Skin of body (tissue), 2 donors: ENCODE measurements around the gene YRDC. TPM values are rescaled to one million over a fixed set of nuclear protein-coding genes. Genes with fewer than 3 reads are reported as not detected.

Experiments used
- DNase-seq: peaks from one replicate; lab custom pipeline; 2025; lab: John Stamatoyannopoulos, UW
- total RNA-seq: library from RNA; depleted of rRNA; stranded (reverse); fragments of >200 nt; gene quantifications from one replicate; pipeline ENCODE4 v1.2.3, GENCODE V29; 2014

The YRDC gene, protein sequence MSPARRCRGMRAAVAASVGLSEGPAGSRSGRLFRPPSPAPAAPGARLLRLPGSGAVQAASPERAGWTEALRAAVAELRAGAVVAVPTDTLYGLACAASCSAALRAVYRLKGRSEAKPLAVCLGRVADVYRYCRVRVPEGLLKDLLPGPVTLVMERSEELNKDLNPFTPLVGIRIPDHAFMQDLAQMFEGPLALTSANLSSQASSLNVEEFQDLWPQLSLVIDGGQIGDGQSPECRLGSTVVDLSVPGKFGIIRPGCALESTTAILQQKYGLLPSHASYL
- total RNA-seq, result 10.8 TPM

- DNase-seq, result peak; percentile 86
Observed at GRCh38 chr1:37807555-37808368, at the start of gene YRDC, which contains the start of gene C1orf122. YRDC (minus strand) TSS chr1:37808208; CDS start chr1:37808180, 28 bp downstream. C1orf122 (plus strand) TSS chr1:37807790; CDS start chr1:37808405, 615 bp downstream.

GRCh38 chr1:37854406-37854805 lies 46.4 kb upstream of the YRDC start:
- no peak for DNase-seq

DNA sequence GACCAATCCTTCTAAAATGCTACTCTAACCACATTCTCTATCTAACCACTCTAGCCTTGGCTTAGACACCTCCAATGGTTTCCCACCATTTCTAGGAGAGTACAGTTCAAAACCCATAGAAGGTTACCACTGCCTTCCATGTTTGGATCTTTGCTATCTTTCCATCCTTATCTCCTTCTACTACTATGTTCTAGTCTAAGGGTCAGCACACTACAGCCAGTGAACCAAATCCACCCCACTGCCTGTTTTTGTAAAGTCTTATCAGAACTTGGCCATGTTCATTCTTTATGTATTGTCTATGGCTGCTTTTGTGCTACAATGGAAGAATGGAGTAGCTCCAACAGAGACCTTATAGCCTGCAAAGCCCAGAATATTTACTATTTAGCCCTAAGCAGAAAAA lies 45.1 kb upstream of the YRDC start:
- no peak for DNase-seq

DNA sequence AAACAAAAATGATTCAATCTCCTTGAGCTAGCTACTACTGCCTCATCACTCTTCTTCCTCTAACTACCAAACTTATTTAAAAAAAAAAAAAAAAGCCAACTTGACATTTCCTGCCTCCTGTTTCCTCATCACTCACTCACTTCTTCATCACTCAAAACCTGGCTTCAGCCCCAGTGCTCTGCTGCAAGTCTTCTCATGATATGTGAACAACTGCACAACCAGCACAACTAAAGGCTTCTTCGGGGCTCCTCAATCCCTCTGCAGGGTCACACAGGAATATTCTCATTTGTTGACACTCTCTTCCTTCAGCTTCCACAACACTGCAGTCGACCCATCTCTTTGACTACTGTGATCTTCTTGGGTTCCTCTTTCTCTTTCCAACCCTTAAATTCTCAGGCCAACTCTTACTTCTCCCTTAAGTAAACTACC lies 43.8 kb upstream of the YRDC start:
- DNase-seq, result no peak

DNA sequence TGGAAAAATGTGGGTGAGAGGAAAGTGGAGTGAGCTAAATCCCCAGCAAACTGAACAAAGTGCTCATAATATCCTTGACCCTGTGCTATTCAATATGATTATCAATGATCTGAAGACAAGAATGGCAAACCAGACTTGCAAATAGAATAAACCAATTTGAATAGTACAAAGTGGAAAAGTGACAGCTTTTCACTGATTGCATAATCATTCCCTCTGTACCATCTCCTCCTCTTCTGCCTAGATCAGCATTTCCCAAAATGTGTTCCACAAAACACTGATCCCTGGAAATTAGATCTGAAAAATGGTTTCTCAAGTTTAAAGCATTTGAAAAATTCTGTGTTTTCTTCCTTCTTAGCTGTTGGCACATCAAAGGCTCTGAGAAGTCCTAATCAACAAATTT lies 43.3 kb upstream of the YRDC start:
- no peak for DNase-seq

- DNase-seq, result no peak
Observed at GRCh38 chr1:37850352-37850955, 42.4 kb upstream of the YRDC start.

GRCh38 chr1:37849480-37849879 lies 41.5 kb upstream of the YRDC start:
- no peak for DNase-seq

DNA sequence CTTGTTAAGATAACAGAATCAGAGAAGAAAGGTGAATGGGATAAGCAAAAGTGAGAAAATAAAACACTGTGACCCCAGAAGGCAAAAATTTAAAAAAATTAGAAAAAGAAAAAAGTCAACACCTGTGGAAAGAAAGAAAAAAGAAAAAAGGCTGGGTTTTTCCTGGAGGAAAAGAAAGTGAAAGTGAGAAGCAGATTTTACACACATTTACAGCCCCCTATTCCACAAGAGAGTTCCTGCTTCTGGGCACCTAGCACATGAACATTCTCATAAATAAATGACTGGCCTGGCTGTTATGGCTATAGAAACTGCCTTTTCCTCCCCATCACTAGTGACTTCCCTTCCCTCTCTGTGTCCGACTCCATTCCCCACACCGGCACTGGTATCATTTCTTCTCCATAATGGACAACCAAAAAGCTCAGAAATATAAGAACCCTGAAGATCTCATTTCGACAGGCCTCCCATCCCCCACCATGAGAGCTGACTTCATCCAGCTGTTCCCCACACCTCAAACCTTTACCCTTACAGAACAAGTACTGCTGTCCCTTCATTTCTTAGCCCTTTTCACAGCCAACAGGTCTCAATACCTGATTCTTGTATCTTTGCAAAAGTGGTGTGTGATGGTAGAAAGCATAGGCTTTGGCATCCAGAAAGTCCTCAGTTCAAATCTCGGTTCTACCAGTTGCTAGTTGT lies 38.8 kb upstream of the YRDC start:
- no peak for DNase-seq

DNA sequence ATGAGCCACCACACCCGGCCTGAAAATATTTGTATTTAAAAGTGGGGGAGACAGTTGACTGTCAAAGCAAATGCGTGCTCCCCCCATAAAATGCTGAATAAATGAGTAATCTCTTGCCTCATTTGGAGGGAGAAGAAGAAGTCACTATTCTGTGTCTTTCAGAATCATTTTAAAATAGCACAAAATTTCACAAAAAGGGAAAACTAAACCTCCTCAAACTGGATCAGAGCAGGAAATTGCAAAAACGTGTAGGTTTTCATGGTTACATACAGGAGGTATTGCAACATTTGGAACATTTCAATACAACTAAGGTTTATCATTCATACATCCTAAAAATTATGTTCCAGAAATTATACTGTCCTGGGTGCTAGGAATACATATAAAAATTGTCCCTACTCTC lies 37.8 kb upstream of the YRDC start:
- no peak for DNase-seq

GRCh38 chr1:37845049-37845646 lies 37.1 kb upstream of the YRDC start:
- no peak for DNase-seq

- DNase-seq, result no peak
Observed at GRCh38 chr1:37844536-37844935, 36.5 kb upstream of the YRDC start.

- DNase-seq, result no peak
Observed at GRCh38 chr1:37841652-37842051, 33.6 kb upstream of the YRDC start.

DNA sequence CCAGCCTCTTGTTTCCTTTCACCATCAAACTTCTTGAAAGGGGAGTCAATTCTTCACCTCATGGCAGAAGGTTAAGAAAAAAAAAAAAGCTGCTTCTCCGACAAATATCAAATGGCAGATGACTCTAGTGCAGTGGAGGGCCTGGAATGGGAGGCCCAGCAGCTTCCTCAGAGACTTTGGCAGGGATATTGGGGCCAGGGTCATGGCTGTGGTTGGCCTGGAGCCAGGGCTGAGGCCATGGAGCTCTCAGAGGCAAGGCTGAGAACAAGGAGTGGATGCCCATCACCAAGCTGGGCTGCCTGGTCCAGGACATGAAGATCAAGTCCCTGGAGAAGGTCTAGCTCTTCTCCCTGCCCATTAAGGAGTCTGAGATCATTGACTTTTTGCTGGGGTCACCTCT lies 32.7 kb upstream of the YRDC start:
- no peak for DNase-seq

DNA sequence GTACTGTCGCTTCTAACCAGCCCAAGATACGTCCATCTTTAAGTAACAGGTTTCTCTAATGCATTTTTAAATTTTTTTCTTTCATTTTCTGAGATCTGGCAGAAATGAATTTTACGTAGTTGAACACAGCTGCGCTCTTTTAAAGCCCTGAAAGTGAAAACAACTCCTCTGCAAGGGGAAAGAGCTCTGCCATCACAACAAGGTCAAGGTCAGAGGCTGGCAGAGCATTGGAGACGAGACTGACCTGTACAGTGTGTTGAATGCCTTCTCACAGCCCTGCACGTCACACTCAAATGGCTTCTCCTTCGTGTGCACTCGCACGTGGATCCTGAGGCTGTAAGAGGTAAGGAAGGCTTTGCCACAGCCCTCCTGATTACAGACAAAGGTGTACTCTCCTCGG lies 31.7 kb upstream of the YRDC start:
- DNase-seq, result no peak

DNA sequence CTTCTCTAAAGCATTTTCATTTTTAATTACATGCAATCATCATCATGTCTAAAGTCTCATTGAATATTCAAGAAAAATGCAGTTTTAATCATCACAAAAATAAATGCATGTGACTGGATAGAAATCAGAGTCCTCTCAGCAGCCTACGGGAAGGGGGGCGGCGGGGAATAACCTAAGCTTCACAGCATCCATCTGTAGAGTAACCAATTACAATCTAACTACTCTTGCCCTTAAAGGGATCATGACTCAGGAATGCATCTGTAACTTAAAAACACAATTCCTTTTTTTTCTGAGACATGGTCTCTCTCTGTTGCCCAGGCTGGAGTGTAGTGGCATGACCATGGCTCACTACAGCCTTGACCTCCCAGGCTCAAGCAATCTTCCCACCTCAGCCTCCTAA lies 28.8 kb upstream of the YRDC start:
- DNase-seq, result no peak

GRCh38 chr1:37831809-37832208 lies 23.8 kb upstream of the YRDC start:
- no peak for DNase-seq

DNA sequence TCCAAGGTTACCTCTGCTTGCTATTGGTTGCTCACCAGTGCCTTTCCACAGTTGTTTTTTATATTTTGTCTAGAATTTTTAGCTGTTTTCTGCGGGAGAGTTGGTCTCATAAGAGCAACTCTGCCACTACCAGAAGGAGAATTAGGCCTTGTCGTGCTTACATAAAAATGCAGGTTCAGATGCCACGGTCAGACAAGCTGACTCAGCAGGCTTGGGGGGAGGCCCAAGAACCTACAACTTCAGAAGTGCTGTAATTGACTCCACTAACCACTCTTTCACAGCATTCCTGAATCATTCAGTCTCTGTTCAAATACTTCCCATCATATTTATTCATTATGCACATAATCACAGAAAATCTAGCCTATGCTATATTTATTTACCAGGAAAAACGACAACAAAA lies 23.1 kb upstream of the YRDC start:
- DNase-seq, result no peak

DNA sequence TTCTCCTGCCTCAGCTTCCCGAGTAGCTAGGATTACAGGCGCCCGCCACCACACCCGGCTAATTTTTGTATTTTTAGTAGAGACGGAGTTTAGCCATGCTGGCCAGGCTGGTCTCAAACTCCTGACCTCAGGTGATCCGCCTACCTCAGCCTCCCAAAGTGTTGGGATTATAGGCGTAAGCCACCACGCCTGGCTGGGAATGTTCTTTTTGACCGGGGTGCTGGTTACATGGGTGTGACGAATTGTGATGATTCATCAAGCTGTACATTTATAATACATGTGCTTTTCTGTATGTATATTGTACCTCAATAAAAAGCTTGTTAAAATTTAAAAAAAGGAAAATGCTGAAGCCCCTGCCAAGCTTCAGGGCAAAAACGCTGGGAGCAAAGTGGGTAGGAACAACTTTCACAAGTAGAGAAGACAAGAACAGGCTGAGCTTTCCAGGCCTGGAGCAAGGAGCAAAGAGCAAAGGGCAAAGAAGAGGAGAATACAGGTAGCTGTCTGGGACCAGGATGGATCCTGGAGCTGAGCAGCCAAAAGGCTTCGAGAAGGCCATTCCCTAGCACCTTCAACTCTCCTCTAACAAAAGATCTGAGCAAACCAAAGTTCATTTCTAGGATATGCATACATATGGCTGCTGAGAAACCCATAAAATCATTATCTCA lies 20.5 kb upstream of the YRDC start:
- DNase-seq, result no peak

GRCh38 chr1:37825506-37825905 lies 17.5 kb upstream of the YRDC start:
- no peak for DNase-seq

- DNase-seq, result no peak
Observed at GRCh38 chr1:37824001-37824400, 16.0 kb upstream of the YRDC start.
